Measurements from ENCODE around the gene BOLA1.
"Not testable (repeated sequence)": the region's sequence is repeated elsewhere in the genome, so short reads cannot be mapped to it uniquely, and the experiment has no call there.

The BOLA1 gene

GRCh38 chr1:149877211-149877946, 22.0 kb upstream of the BOLA1 start:
- no peak for TF ChIP-seq CTCF (IDR thresholded peaks at IDR 0.05; ENCODE audit: insufficient read depth, low read depth, low read length, missing control alignments)
- H3K4me3 ChIP-seq (ENCODE audit: low read depth, low read length), result no peak overlapping the region
- DNase-seq (ENCODE audit: low read depth), result no peak

GRCh38 chr1:149879556-149879955, 19.8 kb upstream of the BOLA1 start:
- H3K4me3 ChIP-seq (ENCODE audit: low read depth, low read length), result no peak overlapping the region
- TF ChIP-seq CTCF (IDR thresholded peaks at IDR 0.05; ENCODE audit: insufficient read depth, low read depth, low read length, missing control alignments), result no peak
- DNase-seq (ENCODE audit: low read depth), result no peak

GRCh38 chr1:149881876-149882275, 17.5 kb upstream of the BOLA1 start:
- TF ChIP-seq CTCF (IDR thresholded peaks at IDR 0.05; ENCODE audit: insufficient read depth, low read depth, low read length, missing control alignments), result no peak
- no peak for DNase-seq (ENCODE audit: low read depth)
- H3K4me3 ChIP-seq (ENCODE audit: low read depth, low read length), result no peak overlapping the region

GRCh38 chr1:149883598-149884247, 15.6 kb upstream of the BOLA1 start:
- TF ChIP-seq CTCF (IDR thresholded peaks at IDR 0.05; ENCODE audit: insufficient read depth, low read depth, low read length, missing control alignments), result no peak
- no peak for DNase-seq (ENCODE audit: low read depth)
- H3K4me3 ChIP-seq (ENCODE audit: low read depth, low read length), result peak overlapping the region; percentile 65

GRCh38 chr1:149884433-149885338, 14.7 kb upstream of the BOLA1 start:
- peak; percentile 74 for DNase-seq (ENCODE audit: low read depth)
- peak overlapping the region; percentile 65 for H3K4me3 ChIP-seq (ENCODE audit: low read depth, low read length)
- no peak for TF ChIP-seq CTCF (IDR thresholded peaks at IDR 0.05; ENCODE audit: insufficient read depth, low read depth, low read length, missing control alignments)

- DNase-seq (ENCODE audit: low read depth), result peak; percentile 93
- H3K4me3 ChIP-seq (ENCODE audit: low read depth, low read length), result peak overlapping the region; percentile 65
- peak; percentile 1 for TF ChIP-seq CTCF (IDR thresholded peaks at IDR 0.05; ENCODE audit: insufficient read depth, low read depth, low read length, missing control alignments)
Measured at GRCh38 chr1:149885339-149886120, 13.8 kb upstream of the BOLA1 start.

GRCh38 chr1:149886121-149886395, 13.3 kb upstream of the BOLA1 start:
- DNase-seq (ENCODE audit: low read depth), result not testable (repeated sequence)
- H3K4me3 ChIP-seq (ENCODE audit: low read depth, low read length), result peak overlapping the region; percentile 65
